Measurements from ENCODE around the gene SCN7A. TPM values are rescaled to one million over a fixed set of nuclear protein-coding genes. Genes with fewer than 3 reads are reported as not detected.
"Not testable (repeated sequence)": the region's sequence is repeated elsewhere in the genome, so short reads cannot be mapped to it uniquely, and the experiment has no call there.

SCN7A gene
- total and polyA plus RNA-seq, 12 donors: 2.6 to 19.7 (median 7.7) TPM

- H3K9me3 ChIP-seq (replicated peaks in 1 of 3): no peaks in the 10 kb centered on the region
- intact Hi-C loops (cut with DNase I): no loop called here
- no peak overlapping the region for H3K4me3 ChIP-seq
- WGBS, 4 donors: 71 to 77% (median 74%) methylated on average over 5 of the region's 5 CpGs
- no peaks in the 10 kb centered on the region for H3K27me3 ChIP-seq
- no peak overlapping the region for H3K27ac ChIP-seq
- H3K4me1 ChIP-seq (replicated peaks in 1 of 2): no peaks in the 10 kb centered on the region
- DNase-seq: no peak
- H3K36me3 ChIP-seq (replicated peaks in 1 of 2): no peaks in the 10 kb centered on the region
- TF ChIP-seq POLR2A (IDR thresholded peaks at IDR 0.05) (no peak), CTCF (IDR thresholded peaks at IDR 0.05) (no peak)
Observed at GRCh38 chr2:166468124-166469024, 25.7 kb downstream of the SCN7A start.

- no peak for TF ChIP-seq CTCF (IDR thresholded peaks at IDR 0.05)
- no peak for TF ChIP-seq POLR2A (IDR thresholded peaks at IDR 0.05)
- no peak overlapping the region for H3K4me3 ChIP-seq
- no peaks in the 10 kb centered on the region for H3K36me3 ChIP-seq (replicated peaks in 1 of 2)
- H3K9me3 ChIP-seq (replicated peaks in 1 of 3): no peaks in the 10 kb centered on the region
- no peak overlapping the region for H3K27ac ChIP-seq
- H3K4me1 ChIP-seq (replicated peaks in 1 of 2): no peaks in the 10 kb centered on the region
- WGBS, 4 donors: 72 to 87% (median 85%) methylated on average over 1 of the region's 1 CpG
- DNase-seq: no peak
- H3K27me3 ChIP-seq: no peaks in the 10 kb centered on the region
- intact Hi-C loops (cut with DNase I): no loop called here
Observed at GRCh38 chr2:166464187-166464586, 29.9 kb downstream of the SCN7A start.

GRCh38 chr2:166463640-166464039 is 30.4 kb downstream of the SCN7A start:
- 93 to 100% (median 98%) methylated on average over 5 of the region's 5 CpGs for WGBS, 4 donors
- no peaks in the 10 kb centered on the region for H3K4me1 ChIP-seq (replicated peaks in 1 of 2)
- intact Hi-C loops (cut with DNase I): no loop called here
- H3K9me3 ChIP-seq (replicated peaks in 1 of 3): no peaks in the 10 kb centered on the region
- no peaks in the 10 kb centered on the region for H3K36me3 ChIP-seq (replicated peaks in 1 of 2)
- no peak overlapping the region for H3K4me3 ChIP-seq
- TF ChIP-seq CTCF (IDR thresholded peaks at IDR 0.05) (no peak), POLR2A (IDR thresholded peaks at IDR 0.05) (no peak)
- H3K27ac ChIP-seq: no peak overlapping the region
- DNase-seq: no peak
- no peaks in the 10 kb centered on the region for H3K27me3 ChIP-seq

- Histone ChIP-seq H3K27me3 (no peaks in the 10 kb centered on the region), H3K36me3 (replicated peaks in 1 of 2) (no peaks in the 10 kb centered on the region), H3K4me1 (replicated peaks in 1 of 2) (no peaks in the 10 kb centered on the region), H3K9me3 (replicated peaks in 1 of 3) (no peaks in the 10 kb centered on the region), H3K4me3 (no peak overlapping the region), H3K27ac (no peak overlapping the region)
- 89 to 100% (median 94%) methylated on average over 1 of the region's 1 CpG for WGBS, 4 donors
- TF ChIP-seq CTCF (IDR thresholded peaks at IDR 0.05) (no peak), POLR2A (IDR thresholded peaks at IDR 0.05) (no peak)
- DNase-seq: no peak
- intact Hi-C loops (cut with DNase I): no loop called here
Observed at GRCh38 chr2:166458674-166459073, 35.4 kb downstream of the SCN7A start.

- intact Hi-C loops (cut with DNase I); H3K27me3 ChIP-seq; H3K4me3 ChIP-seq; H3K9me3 ChIP-seq (replicated peaks in 1 of 3); H3K36me3 ChIP-seq (replicated peaks in 1 of 2); DNase-seq; H3K27ac ChIP-seq; H3K4me1 ChIP-seq (replicated peaks in 1 of 2): not testable (repeated sequence)
- 79 to 88% (median 85%) methylated on average over 4 of the region's 4 CpGs for WGBS, 4 donors
Observed at GRCh38 chr2:166455823-166456222, 38.2 kb downstream of the SCN7A start.

Data from adrenal gland (tissue), 12 donors.